ENCODE measurements around the gene AP1G2.

Gene AP1G2

DNA sequence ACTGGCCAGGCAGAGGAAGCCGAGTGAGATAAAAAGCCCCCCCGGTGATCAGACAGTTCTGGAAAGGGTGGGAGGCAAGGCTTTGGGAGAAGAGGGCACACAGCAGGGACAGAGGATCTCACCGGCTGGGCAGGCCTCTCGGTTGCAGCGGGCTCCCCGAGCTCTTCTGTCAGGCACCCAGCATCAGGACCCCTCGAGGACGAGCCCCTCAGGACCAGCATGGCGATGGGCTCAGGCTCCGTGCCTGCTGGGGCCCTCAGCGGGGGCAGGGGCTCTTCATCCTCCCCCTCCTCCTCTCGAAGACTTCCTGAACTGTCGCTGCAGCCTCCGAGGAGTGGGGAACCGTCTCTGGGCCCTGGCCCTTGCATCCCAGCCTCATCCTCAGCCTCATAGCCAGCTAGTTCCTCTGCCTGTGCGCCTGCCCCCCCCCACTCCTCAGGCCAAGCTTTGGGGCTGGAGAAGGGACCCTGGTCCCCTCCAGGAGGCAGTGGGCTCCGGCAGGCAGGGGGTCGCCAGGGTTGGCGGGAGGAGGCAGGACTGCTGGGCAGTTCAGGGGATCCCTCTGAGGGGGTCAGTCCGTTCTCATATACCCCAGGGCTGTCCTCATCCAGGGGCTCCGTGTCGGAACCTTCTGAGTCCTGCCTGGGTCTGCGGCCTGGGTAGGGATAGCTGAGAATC lies 3.4 kb upstream of the AP1G2 start:
- no peak for DNase-seq (ENCODE audit: low read depth)

- no peak for DNase-seq (ENCODE audit: low read depth)
These were observed 2.0 kb upstream of the AP1G2 start for GRCh38 chr14:23569443-23570151.

DNA sequence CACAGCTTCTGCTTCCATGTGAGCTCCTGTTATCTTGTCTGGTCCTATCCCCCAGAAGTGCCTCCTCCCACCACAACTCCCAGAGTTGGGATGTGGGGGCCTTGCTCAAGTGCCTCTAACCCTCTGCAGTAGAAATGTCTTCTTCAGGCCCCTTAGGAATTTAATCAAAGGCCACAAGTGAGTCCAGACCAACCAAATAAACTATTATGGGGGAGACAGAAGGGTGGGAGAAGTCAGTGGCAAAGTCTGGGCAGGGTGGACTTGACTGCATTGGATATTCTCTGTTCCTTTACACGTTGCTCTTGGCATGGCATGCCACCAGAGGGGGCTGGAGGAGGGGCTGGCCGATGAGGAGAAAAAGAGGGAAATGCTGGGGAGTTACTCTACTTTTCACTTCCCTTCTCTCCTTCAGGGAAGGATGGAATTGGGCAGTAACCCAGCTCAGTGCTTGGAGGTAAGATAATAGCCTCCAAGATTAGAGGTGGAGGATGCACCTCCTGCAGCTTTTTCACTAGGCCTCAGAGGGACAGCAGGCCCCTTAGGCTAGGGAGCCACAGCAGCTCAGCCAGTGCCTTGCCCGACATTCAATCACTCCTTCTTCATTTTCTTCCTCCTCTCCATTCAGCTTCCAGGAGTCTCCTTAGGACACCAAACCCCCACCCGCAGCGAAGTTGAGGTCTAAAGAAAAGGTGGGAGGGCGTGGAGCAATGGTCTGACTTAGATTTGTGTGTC lies 1.2 kb upstream of the AP1G2 start:
- no peak for DNase-seq (ENCODE audit: low read depth)

DNA sequence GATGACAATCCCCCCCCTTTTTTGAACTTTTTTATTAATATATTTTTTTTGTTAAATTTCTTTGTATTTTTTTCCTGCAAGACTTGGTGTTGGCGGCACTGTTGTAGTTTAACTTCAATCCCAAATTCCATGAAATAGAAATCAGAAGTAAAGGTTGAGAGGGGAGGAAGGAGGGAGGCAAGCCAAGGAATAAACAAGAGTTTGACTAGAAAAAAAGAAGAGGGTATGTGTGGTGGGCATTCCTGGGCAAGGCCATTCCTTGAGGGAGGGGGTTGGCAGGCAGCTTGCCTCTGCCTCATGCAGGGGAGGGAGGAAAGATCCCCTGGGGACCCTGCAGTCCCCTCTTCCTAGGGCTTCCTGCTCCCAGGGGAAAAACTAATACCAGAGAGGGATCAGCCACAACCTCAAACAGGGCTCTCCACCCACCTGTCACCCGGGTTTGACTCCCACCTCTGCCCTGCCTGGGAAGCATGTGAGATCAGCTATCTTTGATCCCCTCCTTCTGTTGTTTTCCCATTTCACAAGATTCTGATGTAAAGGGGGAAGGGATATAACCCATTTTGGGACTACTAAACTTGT lies 519 bp upstream of the AP1G2 start:
- DNase-seq (ENCODE audit: low read depth): no peak

DNA sequence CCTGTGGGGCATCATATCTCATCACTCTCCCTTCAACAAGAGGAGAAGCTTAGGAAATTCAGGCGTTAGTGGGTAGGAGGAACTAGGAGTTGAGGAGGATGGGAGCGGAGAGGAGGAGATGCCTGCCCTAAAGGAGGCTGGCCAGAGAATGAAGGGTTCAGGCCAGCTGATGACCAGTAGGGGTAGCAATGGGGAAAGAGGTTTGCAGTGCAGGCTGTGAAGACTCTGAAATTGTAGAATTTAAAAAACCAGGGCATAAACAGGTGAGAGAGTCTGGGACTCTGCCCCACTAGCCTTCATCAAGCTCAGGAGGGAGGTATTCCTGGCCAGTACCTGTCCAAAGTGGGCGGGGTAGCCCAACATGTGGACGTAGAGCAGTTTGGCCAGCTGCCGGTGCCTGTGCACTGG lies 809 bp downstream of the AP1G2 start:
- no peak for DNase-seq (ENCODE audit: low read depth)

GRCh38 chr14:23566112-23566777 lies 1.3 kb downstream of the AP1G2 start:
- DNase-seq (ENCODE audit: low read depth): no peak

GRCh38 chr14:23565626-23566025 lies 2.0 kb downstream of the AP1G2 start:
- no peak for DNase-seq (ENCODE audit: low read depth)

GRCh38 chr14:23564876-23565275 lies 2.7 kb downstream of the AP1G2 start:
- DNase-seq (ENCODE audit: low read depth): no peak

DNA sequence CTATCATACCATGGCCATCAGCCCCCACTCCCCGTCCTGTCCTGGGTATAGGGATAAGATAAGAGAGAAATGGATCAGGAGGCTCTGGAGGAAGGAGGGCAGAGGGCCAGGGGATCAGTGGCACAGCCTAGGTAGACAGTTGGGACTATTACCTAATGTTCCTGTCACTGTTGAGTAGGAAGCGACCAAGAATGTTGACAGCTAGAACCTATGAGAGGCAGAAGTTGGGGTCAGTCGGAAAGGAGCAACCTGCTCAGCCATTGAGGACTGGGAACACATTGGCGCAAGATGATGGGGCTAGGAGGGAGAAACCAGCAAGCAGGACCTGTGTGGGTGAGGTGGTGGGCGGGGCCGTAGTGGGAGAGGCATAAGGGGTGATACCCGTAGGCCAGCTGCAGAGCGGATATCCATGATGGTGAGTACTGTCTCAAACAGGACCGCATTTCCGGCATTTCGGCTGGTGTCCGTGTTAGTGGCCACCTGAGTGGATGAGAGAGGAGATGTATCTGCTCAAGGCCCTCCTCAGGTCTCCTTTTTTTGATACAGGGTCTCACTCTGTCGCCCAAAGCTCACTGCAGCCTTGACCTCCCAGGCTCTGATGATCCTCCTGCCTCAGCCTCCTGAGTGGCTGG lies 3.3 kb downstream of the AP1G2 start:
- DNase-seq (ENCODE audit: low read depth): no peak

- no peak for DNase-seq (ENCODE audit: low read depth)
These were observed 4.0 kb downstream of the AP1G2 start for GRCh38 chr14:23563473-23564180.

GRCh38 chr14:23562822-23563472 lies 4.6 kb downstream of the AP1G2 start:
- DNase-seq (ENCODE audit: low read depth): peak; percentile 33

GRCh38 chr14:23561873-23562821 lies 5.4 kb downstream of the AP1G2 start:
- DNase-seq (ENCODE audit: low read depth): no peak

DNA sequence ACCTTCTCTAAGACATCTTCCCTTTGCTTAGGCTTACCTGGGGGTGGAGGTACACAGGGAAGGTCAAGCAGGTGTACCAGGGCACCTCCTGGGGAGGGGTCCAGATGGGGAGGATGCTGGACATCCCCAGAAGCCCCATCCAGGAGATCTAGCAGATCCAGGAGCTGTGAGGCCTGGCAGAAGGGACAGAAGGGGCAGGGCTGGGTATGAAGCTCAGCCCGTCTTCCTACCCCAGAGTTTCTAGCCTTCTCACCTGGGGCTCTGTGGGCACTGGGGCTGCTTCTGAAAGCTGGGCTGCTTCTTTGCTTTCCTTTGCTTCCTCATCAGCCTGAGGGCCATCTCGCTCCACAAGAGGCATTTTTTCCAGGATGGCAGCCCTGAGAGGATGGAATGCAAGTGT lies 6.3 kb downstream of the AP1G2 start:
- DNase-seq (ENCODE audit: low read depth): no peak

DNA sequence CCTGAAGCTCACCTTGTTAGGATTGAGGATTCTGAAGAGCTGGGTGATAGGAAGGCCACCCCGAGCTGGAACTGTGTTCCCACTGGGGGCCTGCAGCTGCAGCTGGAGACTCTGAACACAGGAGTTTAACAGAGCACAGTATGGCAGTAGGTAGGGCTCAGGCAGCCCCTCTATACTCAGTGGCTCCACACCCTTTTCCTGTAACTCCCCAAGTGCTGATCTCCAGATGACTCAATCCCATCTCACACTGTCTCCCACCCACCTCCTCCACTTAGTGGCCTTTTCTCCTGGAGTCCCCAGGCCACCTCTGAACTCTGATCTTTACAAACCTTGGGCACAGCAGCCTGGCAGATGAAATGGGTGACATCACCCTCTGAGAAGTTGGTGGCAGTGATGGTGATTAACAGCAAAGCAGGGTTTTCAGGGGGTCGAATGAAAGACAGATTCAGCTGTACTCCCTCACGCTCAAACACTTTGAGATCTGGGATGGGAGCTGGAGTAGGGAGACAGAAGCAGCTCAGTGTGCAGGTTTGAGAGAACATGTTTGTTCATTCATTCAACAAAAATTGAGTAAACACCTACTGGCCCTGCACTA lies 7.6 kb downstream of the AP1G2 start:
- DNase-seq (ENCODE audit: low read depth): no peak

DNA sequence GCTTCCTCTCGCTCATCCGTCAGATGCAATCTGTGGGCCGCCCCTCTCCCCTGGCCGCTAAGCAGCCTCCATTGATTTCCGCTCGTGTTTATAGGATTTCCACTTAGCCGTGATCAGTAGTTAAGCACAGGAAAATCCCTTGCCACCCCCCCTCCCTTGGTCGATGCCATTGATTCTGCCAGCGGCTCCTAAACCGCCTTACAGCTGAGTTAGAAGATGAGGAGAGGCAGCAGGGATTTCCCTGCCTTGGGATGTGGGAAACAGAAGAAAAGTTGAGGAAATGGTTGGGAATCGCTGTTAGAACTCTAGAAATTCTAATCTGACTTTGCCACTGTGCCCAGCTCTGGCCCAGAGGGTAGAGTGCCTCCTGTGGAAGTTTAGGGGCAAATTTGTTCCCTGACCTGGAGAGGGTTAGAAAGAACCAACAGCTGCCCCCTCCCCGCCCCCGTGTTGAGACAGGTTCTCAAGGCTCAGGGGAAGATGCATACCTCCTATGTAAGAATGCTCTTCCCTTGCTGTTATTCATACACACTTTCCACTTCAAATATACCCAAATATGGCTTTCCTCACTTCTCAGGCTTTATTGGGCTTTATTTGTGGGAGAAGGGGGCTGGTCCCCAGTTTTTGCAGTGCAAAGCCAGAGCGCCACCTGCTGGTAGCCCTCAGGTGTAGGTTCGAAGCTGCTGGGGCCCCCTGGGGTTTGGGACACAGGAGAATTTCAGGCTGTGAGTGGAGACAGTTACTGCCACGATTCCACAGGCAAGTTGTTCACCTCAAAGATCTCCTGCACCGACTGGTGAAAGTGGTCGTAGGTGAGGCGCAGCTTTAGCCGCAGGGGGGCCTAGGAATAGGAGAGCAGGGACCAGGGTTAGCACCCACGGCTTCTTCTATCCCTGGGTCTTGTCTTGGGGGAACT lies 8.3 kb downstream of the AP1G2 start:
- peak; percentile 52 for DNase-seq (ENCODE audit: low read depth)

DNA sequence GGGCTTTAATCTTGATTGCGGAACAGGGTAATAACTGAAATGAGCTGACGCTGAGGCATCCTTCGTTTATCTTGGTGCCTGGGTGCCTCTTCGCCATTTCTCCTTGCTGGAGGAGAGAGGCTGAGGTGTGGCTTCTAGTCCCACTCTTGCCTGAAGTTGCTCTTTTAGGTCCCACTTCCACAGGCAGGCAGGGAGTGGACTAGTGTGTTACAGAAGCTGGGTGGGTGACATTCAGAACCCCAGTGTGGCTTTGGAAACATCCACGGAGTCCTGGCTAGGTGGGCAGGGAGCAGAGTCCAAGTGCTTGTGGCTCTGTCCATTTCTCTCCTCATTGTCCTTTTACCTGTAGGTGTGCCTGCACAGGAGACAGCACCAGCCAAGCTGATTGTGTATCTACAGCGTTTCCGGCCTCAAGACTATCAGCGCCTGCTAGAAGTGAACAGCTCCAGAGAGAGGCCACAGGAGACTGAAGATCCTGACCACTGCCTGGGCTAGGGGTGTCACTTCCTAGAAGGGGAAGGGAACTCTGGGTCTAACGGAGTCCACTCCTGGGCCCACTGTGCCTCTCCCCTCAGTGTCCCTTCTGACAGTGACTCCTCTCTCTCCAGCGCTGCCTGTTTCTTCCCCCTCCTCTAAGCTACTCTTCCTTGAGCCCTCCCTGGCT lies 9.1 kb downstream of the AP1G2 start:
- no peak for DNase-seq (ENCODE audit: low read depth)

DNA sequence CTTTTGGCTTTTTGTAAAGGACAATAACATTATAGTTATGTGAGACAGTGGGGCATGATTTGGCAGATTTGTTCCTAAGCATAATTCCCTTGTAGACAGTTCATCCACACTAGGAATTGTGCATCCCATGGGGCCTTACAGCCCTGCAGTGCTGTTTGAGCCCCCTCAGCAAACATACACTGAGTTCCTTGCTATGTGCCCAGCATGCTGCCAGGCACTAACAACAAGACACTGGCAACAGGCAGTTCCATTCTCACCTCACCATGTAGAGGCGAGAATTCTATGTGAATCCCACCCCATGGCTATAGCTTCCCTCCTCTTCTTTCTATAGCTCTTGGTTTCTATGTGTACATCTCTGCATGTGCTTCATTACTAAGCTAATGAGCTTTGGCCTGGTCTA lies 9.6 kb downstream of the AP1G2 start:
- no peak for DNase-seq (ENCODE audit: low read depth)

Data from activated T-helper 9 cell treated with anti-CD3 and anti-CD28 coated beads, Interleukin-2, amount 50 U/mL, for 16 hours (primary cell).